ENCODE results near the gene OARD1. TPM values are rescaled to one million over a fixed set of nuclear protein-coding genes. Genes with fewer than 3 reads are reported as not detected.

OARD1 gene
- total and polyA plus RNA-seq, 2 of the 8 experiments (the other 6 are each of a cell fraction or from before 2014, with no cell fraction given), result 16.8 to 35.8 TPM

DNA sequence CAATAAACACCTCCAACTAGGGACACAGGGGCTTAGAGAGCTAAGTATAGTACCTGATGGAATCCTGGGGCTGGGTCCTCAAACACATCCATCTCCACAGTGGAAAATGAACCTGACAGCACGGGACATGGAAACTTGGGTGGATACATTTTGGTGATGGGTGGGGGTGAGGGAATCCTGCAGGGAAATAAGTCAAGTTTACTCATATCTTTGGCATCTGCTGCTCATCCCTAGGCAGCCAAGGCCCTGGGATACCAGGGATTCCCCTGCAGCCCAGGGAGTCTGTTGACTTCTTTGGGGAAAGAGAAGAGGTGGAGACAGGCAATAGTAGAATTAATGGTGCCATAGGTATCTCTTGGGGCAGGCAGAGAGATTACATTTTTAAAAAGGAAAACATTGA lies 12.6 kb downstream of the OARD1 start:
- H3K23ac ChIP-seq (ENCODE audit: insufficient read length), result no peak overlapping the region
- H4K5ac ChIP-seq (ENCODE audit: insufficient read length, low read depth, low read length), result no peak overlapping the region
- H3K4me1 ChIP-seq (replicated peaks in 1 of 4; ENCODE audit: control insufficient read depth in 3 of 4, insufficient read depth in 4 of 4, low read length in 3 of 4), result no peaks in the 10 kb centered on the region; a peak in 1 of 7 replicates
- no peak overlapping the region for H2BK15ac ChIP-seq (ENCODE audit: low read length)
- no peak overlapping the region for H3K18ac ChIP-seq (ENCODE audit: extremely low read depth, low read length)
- H3K79me2 ChIP-seq (ENCODE audit: control insufficient read depth in 1 of 2, insufficient read depth in 2 of 2, low read length in 2 of 2), result no peaks in the 10 kb centered on the region
- WGBS, 2 experiments (ENCODE audit: extremely low coverage in 1 of 2, insufficient coverage in 1 of 2, insufficient read length in 1 of 2, insufficient replicate concordance in 2 of 2, low coverage in 1 of 2, low lambda C conversion rate in 2 of 2, missing lambda C conversion rate in 1 of 2), result 94% methylated on average over 1 of the region's 1 CpG; no CpG with 5 or more reads in 1 of the 2 experiments
- H3K4me2 ChIP-seq (ENCODE audit: insufficient read depth in 1 of 2, low read depth in 2 of 2, low read length in 2 of 2), result no peak overlapping the region
- no peak overlapping the region for H2BK5ac ChIP-seq (ENCODE audit: low read depth, low read length)
- H3K4ac ChIP-seq (replicated peaks; ENCODE audit: insufficient read length, low read depth, low read length), result no peak overlapping the region
- H2BK12ac ChIP-seq (ENCODE audit: low read depth, low read length), result no peak overlapping the region
- H3K56ac ChIP-seq (replicated peaks; ENCODE audit: insufficient read length, low read depth, low read length), result no peak overlapping the region
- POLR2A ChIA-PET (ENCODE audit: partially characterized antibody), result interaction anchor here (0.8 kb wide), 1 partner anchor 13 kb away, joined by 3 read pairs; no protein-coding TSS in a partner anchor
- H4K91ac ChIP-seq (replicated peaks; ENCODE audit: insufficient read length, low read length), result no peak overlapping the region
- no peak overlapping the region for H3K14ac ChIP-seq (ENCODE audit: insufficient read length)
- no peaks in the 10 kb centered on the region for H3K23me2 ChIP-seq (ENCODE audit: low read depth, low read length)
- H4K8ac ChIP-seq (ENCODE audit: extremely low read depth, insufficient read depth, low read length), result no peak overlapping the region
- H2AK5ac ChIP-seq (ENCODE audit: low read depth, low read length), result no peak overlapping the region
- H3K36me3 ChIP-seq (ENCODE audit: control insufficient read depth in 2 of 4, insufficient read depth in 4 of 4, low read length in 3 of 4), result peaks cover 4 to 14% (median 7%) of the 10 kb centered on the region in 4 experiments; a peak in 7 of 8 replicates
- no peak overlapping the region for H2BK20ac ChIP-seq (ENCODE audit: low read length)
- H4K20me1 ChIP-seq (replicated peaks in 1 of 2; ENCODE audit: control insufficient read depth in 1 of 2, insufficient read depth in 2 of 2, low read length in 2 of 2), result no peaks in the 10 kb centered on the region
- H3K27me3 ChIP-seq (replicated peaks in 1 of 4; ENCODE audit: control insufficient read depth in 3 of 4, extremely low read depth in 1 of 4, insufficient read depth in 3 of 4, low read length in 3 of 4), result no peaks in the 10 kb centered on the region
- CTCF ChIA-PET (ENCODE audit: partially characterized antibody), result interaction anchor here (1.1 to 2.4 kb wide), 5 partner anchors 9 to 32 kb away, joined by 4 to 14 read pairs (median 6); partner anchors contain the start of gene UNC5CL
- H3K79me1 ChIP-seq (ENCODE audit: low read depth, low read length), result no peaks in the 10 kb centered on the region
- DNase-seq (ENCODE audit: low read depth in 1 of 2, low spot score in 2 of 2), result no peak
- TF ChIP-seq BCL11A (IDR thresholded peaks at IDR 0.05; ENCODE audit: low read depth in 2 of 2, low read length in 2 of 2) (no peak), TEAD4 (IDR thresholded peaks at IDR 0.05; ENCODE audit: low read depth, low read length) (no peak), GTF2F1 (IDR thresholded peaks at IDR 0.05; ENCODE audit: borderline replicate concordance, low read depth, low read length) (no peak), JUND (IDR thresholded peaks at IDR 0.05; ENCODE audit: low read length) (no peak), RAD21 (IDR thresholded peaks at IDR 0.05 in 1 of 2, conservative IDR thresholded peaks at IDR 0.05 in 1 of 2; ENCODE audit: low read depth in 2 of 2, low read length in 2 of 2) (no peak), SP1 (IDR thresholded peaks at IDR 0.05; ENCODE audit: low read depth, low read length) (no peak), POLR2AphosphoS5 (IDR thresholded peaks at IDR 0.05; ENCODE audit: low read depth, low read length) (no peak), CEBPB (IDR thresholded peaks at IDR 0.05; ENCODE audit: low read depth, low read length) (no peak), SIX5 (IDR thresholded peaks at IDR 0.05; ENCODE audit: low read depth, low read length) (no peak)
- TF ChIP-seq, protein P1, sequence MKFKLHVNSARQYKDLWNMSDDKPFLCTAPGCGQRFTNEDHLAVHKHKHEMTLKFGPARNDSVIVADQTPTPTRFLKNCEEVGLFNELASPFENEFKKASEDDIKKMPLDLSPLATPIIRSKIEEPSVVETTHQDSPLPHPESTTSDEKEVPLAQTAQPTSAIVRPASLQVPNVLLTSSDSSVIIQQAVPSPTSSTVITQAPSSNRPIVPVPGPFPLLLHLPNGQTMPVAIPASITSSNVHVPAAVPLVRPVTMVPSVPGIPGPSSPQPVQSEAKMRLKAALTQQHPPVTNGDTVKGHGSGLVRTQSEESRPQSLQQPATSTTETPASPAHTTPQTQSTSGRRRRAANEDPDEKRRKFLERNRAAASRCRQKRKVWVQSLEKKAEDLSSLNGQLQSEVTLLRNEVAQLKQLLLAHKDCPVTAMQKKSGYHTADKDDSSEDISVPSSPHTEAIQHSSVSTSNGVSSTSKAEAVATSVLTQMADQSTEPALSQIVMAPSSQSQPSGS (IDR thresholded peaks at IDR 0.05; ENCODE audit: low read length), result no peak
- H2BK120ac ChIP-seq (replicated peaks; ENCODE audit: low read depth, low read length), result no peak overlapping the region
- H2AFZ ChIP-seq (ENCODE audit: low read length), result no peak overlapping the region
- FAIRE-seq, result no peak
- no peak overlapping the region for H3K27ac ChIP-seq (ENCODE audit: low read depth, low read length)
- H3K4me3 ChIP-seq (ENCODE audit: extremely low read depth in 1 of 4, insufficient read depth in 2 of 4, low read depth in 3 of 4, low read length in 4 of 4), result no peak overlapping the region
- H3K9me3 ChIP-seq (ENCODE audit: insufficient read depth in 2 of 2, low read depth in 1 of 2, low read length in 1 of 2), result no peaks in the 10 kb centered on the region
- no peak overlapping the region for H3K9ac ChIP-seq (replicated peaks in 1 of 4; ENCODE audit: extremely low read depth in 1 of 4, low read depth in 3 of 4, low read length in 3 of 4)
